Activated CD8-positive, alpha-beta T cell treated with anti-CD3 and anti-CD28 coated beads for 36 hours (primary cell): ENCODE data around the gene ZG16. TPM values are rescaled to one million over a fixed set of nuclear protein-coding genes. Genes with fewer than 3 reads are reported as not detected.
A peak's percentile ranks its signal among the peaks of the same experiment; 100 is the strongest.

ENCODE experiments used
- ATAC-seq: fragments of 200-7000 bp; cut with Tn5 transposase; one replicate; pipeline ENCODE4 v1.10.0; 2021; ENCODE audit warnings: mild to moderate bottlenecking, moderate library complexity
- CTCF ChIA-PET: fragments of 350-600 bp; sonication (Branson Sonifier 250); formaldehyde crosslinking; loops from one replicate; lab custom pipeline; 2021; ENCODE audit warnings: antibody characterized with exemption; lab: Charles Lee
- POLR2A ChIA-PET: fragments of 350-600 bp; sonication (Branson Sonifier 250); formaldehyde crosslinking; loops from one replicate; lab custom pipeline; 2021; ENCODE audit warnings: antibody characterized with exemption; lab: Charles Lee
- DNase-seq: peaks from one replicate; pipeline ENCODE4 v3.0.0-alpha.2; 2020
- H3K27ac Mint-ChIP-seq: one replicate; pipeline ENCODE4 v1.8.0; 2021; ENCODE audit warnings: mild to moderate bottlenecking, mixed read lengths
- H3K27me3 Mint-ChIP-seq: one replicate; pipeline ENCODE4 v1.8.0; 2021; ENCODE audit warnings: mixed read lengths
- H3K36me3 Mint-ChIP-seq: one replicate; pipeline ENCODE4 v1.8.0; 2021; ENCODE audit warnings: low read depth, mixed read lengths
- H3K4me1 Mint-ChIP-seq: one replicate; pipeline ENCODE4 v1.8.0; 2021; ENCODE audit warnings: low read depth, mixed read lengths
- H3K4me3 Mint-ChIP-seq: one replicate; pipeline ENCODE4 v1.8.0; 2021; ENCODE audit warnings: mild to moderate bottlenecking, moderate library complexity, mixed read lengths
- H3K9me3 Mint-ChIP-seq: one replicate; pipeline ENCODE4 v1.8.0; 2021; ENCODE audit warnings: mixed read lengths
- CTCF ChIP-seq: fragments of 200-600 bp; IDR thresholded peaks from one replicate; pipeline ENCODE4 v1.8.0; 2022; ENCODE audit warnings: antibody characterized with exemption, mild to moderate bottlenecking
- intact Hi-C: fragments of 100-400 bp; cut with micrococcal nuclease; formaldehyde crosslinking; loops from one replicate; pipeline ENCODE4 v1.10.0; 2022
- total RNA-seq, 2 experiments: library from RNA; stranded (reverse); gene quantifications; one replicate each; pipeline ENCODE4 v1.2.3, GENCODE V29; 2021

Gene ZG16
- total RNA-seq, 2 experiments from 2014 or later, result not detected

GRCh38 chr16:29794231-29794710, 16.2 kb downstream of the ZG16 start:
- Mint-ChIP-seq H3K36me3 (peaks cover 65% of the 10 kb centered on the region), H3K4me1 (peaks cover 35% of the 10 kb centered on the region), H3K4me3 (no peak overlapping the region), H3K27me3 (no peaks in the 10 kb centered on the region), H3K27ac (peak overlapping the region; percentile 21), H3K9me3 (no peaks in the 10 kb centered on the region)
- DNase-seq, result no peak
- ChIA-PET POLR2A (interaction anchor here (0.6 to 7.2 kb wide), 4 partner anchors 9 to 286 kb away, joined by 3 to 89 read pairs (median 34); partner anchors contain the start of gene MAZ), CTCF (interaction anchor here (0.8 to 3.4 kb wide), 8 partner anchors 9 to 237 kb away, joined by 3 to 18 read pairs (median 4); partner anchors contain the start of gene PAGR1)
- ATAC-seq, result no peak
- intact Hi-C loops, result loop anchor here (5.0 kb wide), 1 partner anchor 52 kb away; no protein-coding TSS in a partner anchor
- TF ChIP-seq CTCF, result no peak

GRCh38 chr16:29802416-29802935, 24.4 kb downstream of the ZG16 start:
- CTCF ChIA-PET, result interaction anchor here (1.2 to 3.4 kb wide), 4 partner anchors 8 to 111 kb away, joined by 3 to 21 read pairs (median 12); partner anchors contain the start of gene PAGR1
- Mint-ChIP-seq H3K9me3 (no peaks in the 10 kb centered on the region), H3K4me1 (peaks cover 16% of the 10 kb centered on the region), H3K4me3 (no peak overlapping the region), H3K27ac (peak overlapping the region; percentile 57), H3K27me3 (no peaks in the 10 kb centered on the region), H3K36me3 (peaks cover 62% of the 10 kb centered on the region)
- no peak for DNase-seq
- POLR2A ChIA-PET, result interaction anchor here (1.2 to 4.5 kb wide), 3 partner anchors 11 to 101 kb away, joined by 3 to 89 read pairs (median 23); partner anchors contain the start of gene KIF22
- ATAC-seq, result no peak
- no peak for TF ChIP-seq CTCF
- intact Hi-C loops, result no loop called here

DNA sequence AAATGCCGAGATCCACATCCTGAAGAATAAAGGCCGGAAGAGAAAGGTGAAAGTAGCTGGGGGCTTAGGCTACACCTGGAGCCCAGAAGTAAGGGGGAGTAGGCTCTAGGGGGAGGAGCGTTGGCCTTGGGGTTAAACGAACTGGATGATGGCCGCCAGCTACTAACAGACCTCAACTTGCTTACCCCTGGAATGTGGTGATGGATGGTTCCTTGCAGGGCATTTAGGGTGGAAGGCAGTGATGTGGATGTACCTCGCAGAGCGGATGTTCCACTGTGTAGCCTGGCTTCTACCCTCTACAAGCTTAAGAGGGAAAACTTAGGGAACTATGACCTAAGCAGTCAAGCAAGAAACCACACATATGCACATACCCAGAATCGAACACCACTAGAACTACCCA, 26.0 kb downstream of the ZG16 start:
- ATAC-seq, result no peak
- TF ChIP-seq CTCF, result no peak
- CTCF ChIA-PET, result interaction anchor here (0.7 to 3.4 kb wide), 12 partner anchors 7 to 228 kb away, joined by 3 to 21 read pairs (median 6); partner anchors contain the start of genes C16orf54, KIF22 and PAGR1
- intact Hi-C loops, result no loop called here
- Mint-ChIP-seq H3K9me3 (no peaks in the 10 kb centered on the region), H3K27me3 (no peaks in the 10 kb centered on the region), H3K4me1 (peaks cover 18% of the 10 kb centered on the region), H3K27ac (peak overlapping the region; percentile 96), H3K36me3 (peaks cover 66% of the 10 kb centered on the region), H3K4me3 (peak overlapping the region; percentile 90)
- POLR2A ChIA-PET, result interaction anchor here (0.8 to 4.5 kb wide), 11 partner anchors 9 to 103 kb away, joined by 3 to 89 read pairs (median 4); partner anchors contain the start of genes KIF22, MVP and PAGR1
- DNase-seq, result no peak

- ChIA-PET POLR2A (interaction anchor here (0.5 to 4.5 kb wide), 13 partner anchors 8 to 1450 kb away, joined by 3 to 89 read pairs (median 4); partner anchors contain the start of genes KIF22 and MVP), CTCF (interaction anchor here (0.7 to 3.4 kb wide), 12 partner anchors 8 to 228 kb away, joined by 3 to 21 read pairs (median 6); partner anchors contain the start of genes C16orf54, KIF22 and PAGR1)
- ATAC-seq (no peak), DNase-seq (no peak)
- TF ChIP-seq CTCF, result no peak
- Mint-ChIP-seq H3K4me1 (peaks cover 18% of the 10 kb centered on the region), H3K36me3 (peaks cover 65% of the 10 kb centered on the region), H3K27ac (peak overlapping the region; percentile 96), H3K9me3 (no peaks in the 10 kb centered on the region), H3K4me3 (peak overlapping the region; percentile 90), H3K27me3 (no peaks in the 10 kb centered on the region)
- intact Hi-C loops, result no loop called here
Measured at GRCh38 chr16:29804455-29805231, 26.6 kb downstream of the ZG16 start.
